Stimulated activated CD8-positive, alpha-beta memory T cell treated with anti-CD3 and anti-CD28 coated beads, Interleukin-15, amount 100 ng/mL, for 48 hours (primary cell): Measurements from ENCODE around the gene CSNK1D.
A peak's percentile ranks its signal among the peaks of the same experiment; 100 is the strongest.

ENCODE experiments used
- DNase-seq, 2 donors: peaks; one replicate each; pipeline ENCODE4 v3.0.0-alpha.2; 2020; ENCODE audit warnings: low read depth in 2 of 2

The CSNK1D gene

DNA sequence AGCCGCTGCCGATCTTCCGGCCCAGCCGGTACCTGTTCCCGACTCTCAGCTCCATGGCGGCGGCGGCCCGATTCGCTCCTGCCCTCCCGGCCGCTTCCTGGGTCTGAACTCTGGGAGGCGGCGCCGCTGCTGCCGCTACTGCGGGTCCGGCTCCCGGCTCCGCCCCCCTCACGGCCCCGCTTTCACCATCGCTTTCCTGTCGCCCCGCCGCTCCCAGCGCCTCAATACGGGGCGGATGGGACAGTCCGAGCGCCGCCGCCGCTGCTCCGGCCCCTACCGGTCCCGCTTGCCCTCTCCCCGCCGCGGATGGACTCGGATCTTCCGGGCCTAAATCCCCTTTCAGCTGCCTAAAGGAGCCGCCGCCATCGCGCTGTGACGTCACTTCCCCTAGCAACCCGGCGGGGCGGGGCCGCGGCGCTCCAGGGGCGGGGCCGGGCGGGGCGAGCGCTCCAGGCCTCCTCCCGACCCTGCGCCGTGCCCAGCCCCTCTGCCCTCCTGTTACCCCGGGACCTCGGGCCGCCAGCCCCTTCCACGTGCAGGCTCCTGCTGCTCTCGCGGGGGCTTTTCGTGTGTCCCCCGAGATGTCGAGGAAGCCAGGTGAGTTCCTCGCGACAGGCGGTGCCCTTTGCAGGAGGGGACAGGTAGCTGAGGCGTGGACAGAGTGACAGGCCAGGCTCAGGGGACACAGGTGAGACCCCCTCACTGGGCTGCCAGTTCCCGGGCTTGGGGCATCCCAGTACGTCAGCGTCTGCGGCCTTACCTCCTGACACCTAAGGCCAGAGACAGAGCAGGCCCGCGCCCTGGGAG is at the start of gene CSNK1D:
Gene CSNK1D, minus strand, starts transcription at position 374 of the 807 bp plus-strand sequence. Its CDS starts 319 bp downstream, at position 55.
- peak; percentile 87 to 92 for DNase-seq

DNA sequence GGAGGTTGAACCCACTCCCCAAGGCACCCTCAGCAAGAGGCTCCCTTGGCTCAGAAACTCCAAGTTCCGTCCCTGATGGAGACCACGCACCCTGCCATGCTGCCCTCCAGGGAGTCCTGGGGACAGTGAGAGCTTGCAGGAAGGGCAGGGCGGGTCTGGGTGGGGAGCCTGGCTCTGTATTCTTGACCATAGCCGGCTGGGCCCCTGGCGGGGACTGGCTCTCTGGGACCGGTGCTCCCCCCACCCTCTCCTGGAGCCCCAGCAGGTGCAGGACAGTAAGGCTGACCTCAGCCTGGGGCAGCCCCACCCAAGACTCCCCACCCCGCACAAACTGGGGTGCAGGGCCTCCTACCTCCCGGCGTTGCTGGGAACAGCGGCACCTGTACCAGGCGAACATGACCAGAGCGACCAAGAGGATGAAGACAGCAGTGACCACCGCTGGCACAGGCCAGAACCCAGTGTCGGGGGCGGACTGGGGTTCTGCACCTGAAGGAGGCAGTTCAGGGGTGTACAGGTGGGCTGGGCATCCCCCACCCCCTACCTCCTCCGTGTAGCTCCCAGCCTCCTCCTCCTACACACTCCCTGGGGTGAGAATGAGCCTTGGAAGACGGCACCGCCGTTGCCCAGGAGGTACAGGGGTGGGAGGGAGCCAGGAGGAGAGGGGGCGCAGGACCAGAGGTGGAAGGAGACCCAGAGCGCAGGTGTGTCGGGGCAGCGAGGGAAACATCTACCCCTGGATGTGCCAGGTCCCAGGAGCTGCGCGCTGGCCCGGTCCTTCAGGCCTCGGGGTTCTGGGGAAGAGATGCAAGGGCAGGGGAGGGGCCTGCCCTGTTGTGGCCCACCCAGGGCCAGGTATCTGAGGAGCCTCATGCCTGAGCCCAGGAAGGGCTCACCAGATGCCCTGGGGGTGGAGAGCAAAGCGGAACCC is 49.3 kb upstream of the CSNK1D start:
- DNase-seq = no peak

DNA sequence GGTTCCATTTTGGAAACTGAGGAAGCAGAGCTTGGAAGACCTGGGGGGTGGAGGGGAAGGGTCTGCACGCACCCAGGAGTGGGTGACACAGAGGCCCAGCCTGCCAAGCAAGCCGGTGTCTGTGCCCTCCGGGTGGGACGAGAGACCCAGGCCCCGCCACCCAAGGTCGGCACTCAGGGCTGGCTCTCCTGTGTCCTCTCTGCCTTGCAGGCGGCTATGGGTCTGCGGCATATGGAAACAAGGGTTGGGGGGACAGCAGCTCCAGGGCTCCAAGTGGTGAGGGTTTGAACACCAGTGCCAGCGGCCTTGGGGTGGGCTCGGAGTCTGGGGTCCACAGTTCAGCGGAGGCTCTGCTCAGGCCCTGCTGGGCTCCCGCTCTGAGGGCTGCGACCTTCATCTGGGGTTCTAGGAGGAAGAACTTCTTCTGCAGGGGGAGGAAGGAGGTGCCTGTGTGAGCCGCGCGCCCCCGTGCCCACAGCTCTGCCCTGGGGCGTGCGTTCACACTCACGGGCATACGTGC is 48.5 kb upstream of the CSNK1D start:
- no peak for DNase-seq

DNA sequence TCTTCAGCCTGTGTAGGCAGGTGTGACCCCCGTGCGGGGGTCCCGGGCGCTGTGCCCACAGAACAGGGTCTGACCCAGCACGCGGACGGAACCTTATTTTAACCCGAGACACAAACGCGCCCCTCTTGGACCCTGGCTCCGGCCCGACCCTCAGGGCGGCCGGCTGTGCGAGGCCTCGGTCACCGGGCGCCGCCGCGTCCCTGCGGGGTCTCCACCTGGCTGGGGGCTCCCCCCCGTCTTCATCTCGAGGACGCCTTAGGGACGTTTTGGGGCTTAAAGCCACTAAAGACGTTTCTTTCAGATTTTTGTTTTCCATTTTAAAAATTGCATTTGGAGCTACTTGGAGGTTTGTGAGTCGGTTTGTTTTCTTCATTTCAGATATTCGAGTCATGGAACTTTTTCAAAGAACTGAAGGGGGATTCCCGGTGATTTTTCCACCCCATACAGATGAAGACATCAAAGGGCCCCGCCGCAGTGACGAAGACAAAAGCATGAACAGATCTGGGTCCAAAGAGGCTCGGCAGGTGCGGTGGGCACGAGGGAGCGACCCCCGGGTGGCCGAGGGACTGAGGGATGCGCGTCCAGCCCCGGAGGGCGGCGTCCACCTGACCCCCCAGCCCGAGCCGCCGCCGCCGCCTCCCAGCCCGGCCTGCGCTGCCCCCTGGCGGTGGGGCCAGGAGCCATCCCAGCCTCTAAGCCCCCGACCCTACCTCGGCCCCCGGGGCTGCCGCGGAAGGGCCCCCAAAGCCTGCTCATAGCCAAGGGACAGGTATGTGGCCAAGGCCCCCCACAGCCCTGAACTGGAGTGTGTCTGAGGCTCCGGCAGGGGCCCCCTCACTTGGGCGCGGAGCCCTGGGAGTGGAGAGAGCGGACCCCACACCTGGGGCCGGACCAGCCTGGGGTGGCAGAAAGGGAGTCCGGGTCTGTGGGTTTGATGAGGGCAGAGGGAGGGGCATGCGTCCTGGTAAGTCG is 47.7 kb upstream of the CSNK1D start:
- DNase-seq = peak; percentile 65 to 66

DNA sequence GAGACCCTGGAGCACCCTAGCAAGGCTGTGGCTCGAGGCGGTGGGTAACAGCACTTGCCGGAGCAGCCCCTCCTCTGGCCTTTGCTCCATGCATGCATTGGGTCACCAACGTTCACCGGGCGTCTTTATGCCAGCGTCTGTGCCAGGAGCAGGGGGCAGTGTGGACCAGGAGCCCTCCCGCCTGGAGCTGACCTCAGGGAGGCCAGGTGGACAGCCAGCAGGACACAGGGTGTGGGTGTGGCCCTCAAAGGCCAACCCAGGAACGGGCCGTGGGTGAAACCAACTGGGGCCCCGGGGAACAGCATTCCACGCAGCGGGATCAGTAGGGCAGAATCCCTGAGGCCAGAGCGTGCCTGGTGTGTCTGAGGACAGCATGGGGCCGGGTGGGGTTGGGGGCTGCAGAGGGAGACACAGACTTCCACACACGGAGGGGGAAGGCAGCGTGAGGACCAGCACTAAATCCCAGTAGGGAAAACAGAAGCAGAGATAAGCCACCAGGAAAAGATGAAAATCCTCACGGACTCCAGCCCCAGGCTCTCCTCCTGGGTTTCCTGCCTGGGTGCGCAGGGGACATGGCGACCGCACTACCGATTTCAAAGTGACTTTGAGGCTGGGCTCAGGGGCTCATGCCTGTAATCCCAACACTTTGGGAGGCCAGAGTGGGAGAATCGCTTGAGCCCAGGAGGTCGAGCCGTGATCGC is 46.8 kb upstream of the CSNK1D start:
- DNase-seq = no peak

DNA sequence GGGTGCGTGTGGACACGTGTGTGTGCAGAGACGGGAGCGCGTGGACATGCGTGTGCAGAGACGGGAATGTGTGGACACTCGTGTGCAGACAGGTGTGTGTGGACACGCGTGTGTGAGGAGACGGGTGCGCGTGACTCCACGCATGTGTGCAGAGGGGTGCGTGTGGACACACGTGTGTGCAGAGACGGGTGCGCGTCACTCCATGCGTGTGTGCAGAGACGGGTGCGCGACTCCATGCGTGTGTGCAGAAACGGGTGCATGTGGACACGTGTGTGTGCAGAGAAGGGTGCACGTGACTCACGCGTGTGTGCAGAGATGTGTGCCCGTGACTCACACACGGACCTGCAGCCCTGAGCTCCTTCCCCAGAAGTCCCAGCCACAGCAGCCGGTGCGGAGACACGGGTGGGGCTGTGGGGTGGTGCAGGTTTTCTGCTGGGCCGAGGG is 46.1 kb upstream of the CSNK1D start:
- no peak for DNase-seq

DNA sequence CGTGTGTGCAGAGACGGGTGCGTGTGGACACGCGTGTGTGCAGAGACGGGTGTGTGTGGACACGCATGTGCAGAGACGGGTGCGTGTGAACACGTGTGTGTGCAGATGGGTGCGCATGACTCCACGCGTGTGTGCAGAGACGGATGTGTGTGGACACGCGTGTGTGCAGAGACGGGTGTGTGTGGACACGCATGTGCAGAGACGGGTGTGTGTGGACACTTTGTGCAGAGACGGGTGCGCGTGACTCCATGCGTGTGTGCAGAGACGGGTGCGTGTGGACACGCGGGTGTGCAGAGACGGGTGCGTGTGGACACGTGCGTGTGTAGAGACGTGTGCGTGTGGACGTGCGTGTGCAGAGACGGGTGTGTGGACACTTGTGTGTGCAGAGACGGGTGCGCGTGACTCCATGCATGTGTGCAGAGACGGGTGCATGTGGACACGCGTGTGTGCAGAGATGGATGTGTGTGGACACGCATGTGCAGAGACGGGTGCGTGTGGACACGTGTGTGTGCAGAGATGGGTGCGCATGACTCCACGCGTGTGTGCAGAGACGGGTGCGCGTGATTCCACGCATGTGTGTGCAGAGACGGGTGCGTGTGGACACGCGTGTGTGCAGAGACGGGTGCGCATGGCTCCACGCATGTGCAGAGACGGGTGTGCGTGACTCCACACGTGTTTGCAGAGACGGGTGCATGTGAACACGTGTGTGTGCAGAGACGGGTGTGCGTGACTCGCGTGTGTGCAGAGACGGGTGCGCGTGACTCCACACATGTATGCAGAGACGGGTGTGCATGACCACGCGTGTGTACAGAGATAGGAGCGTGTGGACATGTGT is 45.5 kb upstream of the CSNK1D start:
- no peak for DNase-seq

DNA sequence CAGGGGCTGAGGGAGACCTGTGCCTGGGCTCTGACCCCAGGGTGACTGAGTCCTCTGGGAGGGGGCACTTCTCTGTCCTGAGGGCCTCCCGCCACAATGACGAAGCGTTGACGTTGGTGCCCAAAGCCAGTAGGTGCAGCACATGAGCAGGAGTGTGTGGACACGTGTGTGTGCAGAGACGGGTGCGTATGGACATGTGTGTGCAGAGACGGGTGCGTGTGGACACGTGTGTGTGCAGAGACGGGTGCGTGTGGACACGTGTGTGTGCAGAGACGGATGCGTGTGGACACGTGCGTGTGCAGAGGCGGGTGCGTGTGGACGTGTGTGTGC is 44.6 kb upstream of the CSNK1D start:
- DNase-seq = no peak

DNA sequence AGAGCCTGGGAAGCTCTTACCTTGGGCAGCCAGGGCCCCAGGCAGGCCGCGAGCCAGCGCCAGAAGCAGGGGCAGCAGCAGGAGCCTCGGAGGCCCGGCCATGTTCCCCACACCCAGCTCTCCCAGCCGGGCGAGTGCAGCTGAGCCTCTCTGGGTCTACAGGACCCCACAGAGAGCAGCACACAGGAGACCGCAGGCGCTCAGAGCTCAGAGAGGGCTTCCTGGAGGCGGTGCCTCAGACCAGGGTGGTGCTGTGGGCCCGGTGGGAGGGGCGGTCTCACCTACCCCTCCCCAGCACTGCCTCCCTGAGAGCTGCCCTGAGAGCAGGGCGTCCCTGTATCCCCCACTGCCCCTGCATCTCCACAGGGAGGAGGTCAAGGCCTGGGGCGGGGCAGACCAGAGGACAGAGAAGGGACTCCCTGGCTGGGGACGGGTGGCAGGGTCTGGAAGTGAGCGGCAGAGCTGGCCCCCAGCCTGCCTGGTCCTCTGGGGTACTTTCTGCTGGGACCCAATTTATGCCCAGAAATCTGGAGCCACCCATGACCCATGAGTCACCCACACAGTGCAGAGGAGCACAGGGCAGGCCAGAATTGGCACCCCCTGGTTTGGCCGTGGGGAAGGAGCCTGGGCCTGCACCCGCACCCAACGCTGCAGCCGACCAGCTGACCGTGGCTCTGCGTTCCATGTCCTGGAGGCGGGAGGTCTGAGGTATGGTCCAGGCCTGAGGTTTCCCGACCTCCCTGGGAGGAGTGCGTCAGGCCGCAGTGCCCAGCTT is 44.1 kb upstream of the CSNK1D start, which contains the start of gene CD7:
Gene CD7, minus strand, starts transcription at position 215 of the 775 bp plus-strand sequence. Its CDS starts 113 bp downstream, at position 102.
- peak; percentile 73 to 74 for DNase-seq

DNA sequence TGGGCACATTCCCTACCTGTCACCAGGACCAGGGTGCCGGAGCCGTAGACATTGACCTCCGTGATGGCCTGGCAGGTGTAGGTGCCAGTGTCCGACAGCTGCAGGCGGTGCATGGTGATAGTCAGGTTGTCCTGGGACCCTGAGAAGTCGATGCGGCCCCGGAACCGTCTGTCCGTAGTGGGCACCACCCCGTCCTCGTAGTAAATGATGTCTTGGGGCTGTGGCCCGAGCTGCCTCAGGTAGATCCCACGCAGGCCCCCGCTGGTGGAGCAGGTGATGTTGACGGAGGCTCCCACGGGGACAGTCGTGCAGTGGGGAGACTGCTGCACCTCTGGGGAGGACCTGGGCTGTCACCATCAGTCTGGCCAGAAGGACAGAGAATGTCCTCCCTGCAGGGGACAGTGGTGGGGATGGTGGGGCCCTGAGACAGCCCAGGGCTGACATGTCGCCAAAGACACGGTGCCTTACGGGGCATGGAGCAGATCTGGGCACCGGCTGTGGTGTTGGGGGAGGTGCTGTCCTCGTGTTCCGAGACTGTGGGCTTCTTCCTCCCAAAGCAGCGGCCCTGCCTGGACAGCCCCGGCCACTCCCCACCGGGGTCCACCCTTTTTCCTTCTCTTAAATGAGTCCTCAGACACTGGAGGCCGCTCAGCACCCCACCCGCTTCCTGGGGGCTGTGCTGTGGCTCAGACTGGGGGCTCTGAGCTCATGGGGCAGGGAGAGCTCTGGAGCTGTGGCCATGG is 43.3 kb upstream of the CSNK1D start:
- no peak for DNase-seq

DNA sequence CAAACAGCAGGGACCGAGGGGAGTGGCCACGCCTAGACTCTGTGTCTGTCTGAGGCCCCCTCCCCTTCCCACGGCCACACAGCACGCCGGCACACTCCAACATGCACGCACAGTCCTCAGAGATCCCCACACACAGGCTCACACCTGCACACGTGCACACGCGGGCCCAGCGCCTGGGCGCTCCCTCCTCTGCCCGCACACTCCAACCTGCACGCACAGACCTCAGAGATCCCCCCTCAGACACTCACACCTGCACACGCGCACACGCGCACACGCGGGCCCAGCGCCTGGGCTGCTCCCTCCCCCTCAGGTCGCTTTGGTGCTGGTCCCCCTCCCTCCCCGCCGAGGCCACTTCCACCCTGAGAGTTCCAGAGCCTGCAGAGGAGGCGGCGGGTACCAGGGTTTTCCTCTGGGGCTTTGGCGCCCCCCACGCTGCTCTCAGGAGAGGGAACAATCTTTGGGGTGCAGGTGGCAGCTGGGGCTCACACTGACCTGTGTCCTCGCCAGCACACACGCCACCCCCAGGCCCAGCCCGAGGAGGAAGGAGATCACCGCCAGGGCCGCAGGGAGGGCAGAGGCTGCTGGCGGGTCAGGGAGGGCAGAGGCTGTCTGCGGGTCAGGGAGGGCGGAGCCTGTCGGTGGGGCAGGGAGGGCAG is 42.3 kb upstream of the CSNK1D start:
- DNase-seq = no peak

DNA sequence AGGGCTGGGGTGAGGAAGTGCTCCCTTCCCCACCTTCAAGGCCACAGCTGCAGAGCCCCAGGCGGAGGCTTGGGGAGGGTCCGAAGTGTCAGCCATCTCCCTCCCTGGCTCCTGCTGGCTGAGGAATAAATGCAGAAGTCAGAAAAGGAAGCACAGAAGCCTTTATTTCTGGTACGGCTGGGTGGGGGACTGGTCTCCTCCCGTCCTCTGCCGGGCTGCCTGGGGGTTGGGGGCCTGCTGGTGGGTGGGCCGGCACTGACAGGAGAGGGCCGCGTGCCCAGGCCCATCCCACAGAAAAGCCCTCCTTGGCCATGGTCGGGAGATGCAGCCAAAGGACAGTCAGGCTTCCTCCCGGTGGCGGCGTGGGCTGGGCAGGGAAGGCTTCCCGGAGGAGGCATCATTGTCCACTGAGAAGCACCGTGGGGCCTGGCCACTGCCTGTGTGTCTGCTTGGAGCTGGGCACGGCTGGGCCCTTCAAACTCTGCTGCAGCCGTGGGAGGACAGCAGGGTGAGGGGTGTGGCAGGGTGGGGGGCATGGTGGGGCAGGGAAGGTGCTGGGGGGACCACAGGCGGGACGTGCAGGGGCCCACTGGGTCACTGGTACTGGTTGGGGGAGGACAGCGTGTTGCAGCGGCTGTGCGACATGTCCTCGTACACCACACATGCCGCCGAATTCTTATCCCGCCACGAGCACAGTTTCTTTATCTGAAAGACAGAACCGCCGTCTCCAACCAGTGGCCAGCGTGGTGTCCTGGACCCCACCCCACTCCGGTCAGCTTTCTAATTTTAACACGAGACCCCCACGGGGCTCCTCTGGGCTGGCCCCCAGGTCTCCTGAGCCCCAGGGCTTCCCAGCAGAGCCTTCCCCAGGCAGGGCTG is 41.5 kb upstream of the CSNK1D start:
- no peak for DNase-seq

DNA sequence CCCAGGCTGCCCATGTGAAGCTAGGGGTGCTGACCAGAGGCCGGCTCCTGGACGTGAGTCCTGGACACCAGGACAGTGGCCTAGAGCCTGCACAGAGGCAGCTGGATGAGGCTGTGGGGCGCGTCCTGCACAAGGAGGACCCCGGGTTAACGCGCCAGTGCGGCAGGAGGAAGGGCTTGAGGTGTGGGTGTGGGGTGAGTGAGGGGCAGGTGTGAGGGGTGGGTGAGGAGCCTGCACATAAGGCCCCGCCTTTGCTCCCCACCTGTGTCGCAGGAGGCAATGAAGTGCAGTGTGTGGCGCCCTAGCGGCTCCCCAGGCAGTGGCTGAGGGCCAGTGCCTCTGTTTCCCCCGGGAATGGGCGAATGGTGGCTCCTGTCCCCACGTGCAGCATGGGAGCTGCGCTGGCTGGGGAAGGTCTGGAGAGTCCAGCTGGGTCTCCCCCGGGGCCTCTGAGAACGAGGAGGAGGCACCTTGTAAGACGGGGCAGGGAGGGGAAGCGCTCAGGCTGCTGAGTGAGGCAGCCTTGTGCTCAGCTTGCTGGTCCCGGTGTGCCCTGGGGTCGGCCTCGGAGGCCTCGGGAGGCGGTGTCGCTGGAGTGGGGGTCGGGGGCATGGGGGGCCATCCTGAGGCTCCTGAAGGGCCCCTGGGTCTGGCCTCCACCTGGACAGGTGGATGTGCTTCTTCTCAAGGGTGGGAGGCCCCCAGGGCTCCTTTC is 40.7 kb upstream of the CSNK1D start:
- no peak for DNase-seq

DNA sequence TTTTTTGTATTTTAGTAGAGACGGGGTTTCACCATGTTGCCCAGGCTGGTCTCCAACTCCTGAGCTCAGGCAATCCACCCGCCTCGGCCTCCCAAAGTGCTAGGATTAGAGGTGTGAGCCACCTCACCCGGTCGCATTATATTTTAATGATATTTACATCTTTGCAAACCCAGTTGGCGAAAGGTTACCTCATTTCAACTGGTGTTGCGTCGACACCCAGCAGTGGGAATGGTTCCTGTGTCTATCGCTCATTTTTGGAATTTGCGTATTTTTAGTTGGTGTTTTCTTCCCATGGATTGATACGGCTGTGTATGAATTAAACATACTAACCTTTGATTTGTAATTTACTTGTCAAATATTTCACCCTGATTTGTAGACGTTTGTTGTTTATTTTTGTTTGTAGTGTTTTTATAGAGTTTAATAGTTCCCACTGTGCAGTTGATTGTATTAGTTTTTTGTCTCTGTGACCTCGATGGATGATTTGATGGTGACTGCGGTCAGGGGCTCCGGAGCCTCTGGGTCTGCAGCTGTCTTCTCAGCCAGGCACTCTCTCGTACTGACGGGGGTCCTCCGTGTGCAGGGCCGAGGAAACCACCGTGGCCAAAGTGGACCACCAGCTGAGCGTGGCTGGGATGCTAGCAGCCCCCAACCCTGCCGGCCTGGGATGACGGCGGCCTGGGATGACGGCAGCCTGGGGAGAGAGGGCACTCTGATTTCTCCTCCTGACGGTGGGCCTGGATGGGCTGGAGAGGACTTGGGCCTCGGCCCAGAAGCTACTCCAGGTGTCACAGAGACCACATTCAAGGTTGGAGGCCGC is 39.9 kb upstream of the CSNK1D start:
- no peak for DNase-seq

DNA sequence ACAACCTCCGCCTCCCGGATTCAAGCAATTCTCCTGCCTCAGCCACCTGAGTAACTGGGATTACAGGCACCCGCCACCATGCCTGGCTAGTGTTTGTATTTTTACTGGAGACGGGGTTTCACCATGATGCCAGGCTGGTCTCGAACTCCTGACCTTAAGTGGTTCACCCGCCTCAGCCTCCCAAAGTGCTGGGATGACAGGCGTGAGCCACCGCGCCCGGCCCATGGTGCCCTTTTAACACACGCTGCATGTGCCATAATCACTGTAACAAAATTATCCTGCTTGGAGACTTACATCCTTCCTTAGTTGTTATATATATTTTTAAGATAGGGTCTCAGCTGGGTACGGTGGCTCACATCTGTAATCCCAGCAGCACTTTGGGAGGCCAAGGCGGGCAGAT is 38.5 kb upstream of the CSNK1D start:
- no peak for DNase-seq
